Measurements from ENCODE around the gene FAM193B. TPM values are rescaled to one million over a fixed set of nuclear protein-coding genes. Genes with fewer than 3 reads are reported as not detected.

FAM193B gene
- total RNA-seq, 1 experiment from 2014 or later, result 41.1 TPM

- H3K27me3 ChIP-seq (ENCODE audit: low read length), result no peaks in the 10 kb centered on the region
- H3K27ac ChIP-seq (ENCODE audit: low read length), result no peak overlapping the region
- no peaks in the 10 kb centered on the region; the same call in 1 of the 2 replicates for H3K36me3 ChIP-seq (ENCODE audit: low read depth, low read length)
- peaks cover 84% of the 10 kb centered on the region for H3K79me2 ChIP-seq (ENCODE audit: low read length)
- no peak overlapping the region for H2AFZ ChIP-seq (ENCODE audit: low read length)
- H4K20me1 ChIP-seq (ENCODE audit: low read length), result peaks cover 25% of the 10 kb centered on the region
- no peaks in the 10 kb centered on the region for H3K9me3 ChIP-seq (ENCODE audit: low read length)
- TF ChIP-seq, protein P1, sequence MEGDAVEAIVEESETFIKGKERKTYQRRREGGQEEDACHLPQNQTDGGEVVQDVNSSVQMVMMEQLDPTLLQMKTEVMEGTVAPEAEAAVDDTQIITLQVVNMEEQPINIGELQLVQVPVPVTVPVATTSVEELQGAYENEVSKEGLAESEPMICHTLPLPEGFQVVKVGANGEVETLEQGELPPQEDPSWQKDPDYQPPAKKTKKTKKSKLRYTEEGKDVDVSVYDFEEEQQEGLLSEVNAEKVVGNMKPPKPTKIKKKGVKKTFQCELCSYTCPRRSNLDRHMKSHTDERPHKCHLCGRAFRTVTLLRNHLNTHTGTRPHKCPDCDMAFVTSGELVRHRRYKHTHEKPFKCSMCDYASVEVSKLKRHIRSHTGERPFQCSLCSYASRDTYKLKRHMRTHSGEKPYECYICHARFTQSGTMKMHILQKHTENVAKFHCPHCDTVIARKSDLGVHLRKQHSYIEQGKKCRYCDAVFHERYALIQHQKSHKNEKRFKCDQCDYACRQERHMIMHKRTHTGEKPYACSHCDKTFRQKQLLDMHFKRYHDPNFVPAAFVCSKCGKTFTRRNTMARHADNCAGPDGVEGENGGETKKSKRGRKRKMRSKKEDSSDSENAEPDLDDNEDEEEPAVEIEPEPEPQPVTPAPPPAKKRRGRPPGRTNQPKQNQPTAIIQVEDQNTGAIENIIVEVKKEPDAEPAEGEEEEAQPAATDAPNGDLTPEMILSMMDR (conservative IDR thresholded peaks at IDR 0.05; ENCODE audit: low read depth, low read length), result no peak
- TF ChIP-seq EZH2phosphoT487 (IDR thresholded peaks at IDR 0.05; ENCODE audit: borderline replicate concordance, low read length), result no peak
- TF ChIP-seq EZH2 (IDR thresholded peaks at IDR 0.05; ENCODE audit: low read length, unreplicated experiment), result no peak
- ChIA-PET CTCF (no interaction called here), POLR2A (ENCODE audit: unreplicated experiment) (no interaction called here)
- BruUV-seq (replicated peaks), result no TSS peak
- peaks cover 18% of the 10 kb centered on the region for H3F3A ChIP-seq (ENCODE audit: low read length, unreplicated experiment)
- H3K4me3 ChIP-seq (ENCODE audit: low read length), result no peak overlapping the region
- H3K4me1 ChIP-seq (ENCODE audit: insufficient read depth, low read length), result peaks cover 33% of the 10 kb centered on the region
- ATAC-seq (no peak), DNase-seq (no peak)
- H3K9ac ChIP-seq (ENCODE audit: low read length), result no peak overlapping the region
- no peak overlapping the region for H3K4me2 ChIP-seq (ENCODE audit: low read length)
- H3K9me2 ChIP-seq (replicated peaks; ENCODE audit: low read length), result no peaks in the 10 kb centered on the region
- intact Hi-C loops (cut with micrococcal nuclease), result no loop called here
Measured at GRCh38 chr5:177547736-177548135, 6.6 kb downstream of the FAM193B start.

DNA sequence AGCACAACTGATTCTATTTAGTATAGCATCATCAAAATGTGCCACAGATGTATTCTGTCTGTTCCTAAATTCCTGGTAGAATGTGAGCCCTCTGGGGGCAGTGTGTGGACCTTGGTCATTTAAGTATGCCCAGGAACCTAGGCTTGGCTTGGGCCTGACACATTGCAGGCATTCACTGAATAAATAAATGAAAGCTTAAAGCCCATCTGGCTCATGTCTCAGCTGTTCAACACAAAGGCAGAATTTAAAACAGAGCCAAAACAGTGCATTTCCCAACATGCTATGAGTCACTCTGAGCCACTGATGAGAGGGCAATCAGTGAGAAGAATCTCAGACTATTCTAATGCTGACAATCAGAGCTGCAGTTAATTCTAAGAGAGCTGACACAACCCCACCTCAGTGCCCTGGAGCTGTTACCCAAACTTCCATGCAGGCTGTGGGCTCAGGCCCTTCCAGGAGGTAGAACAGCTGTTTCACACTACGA is 8.1 kb downstream of the FAM193B start:
- no peaks in the 10 kb centered on the region for H3K9me2 ChIP-seq (replicated peaks; ENCODE audit: low read length)
- peaks cover 4% of the 10 kb centered on the region; the same call in 1 of the 2 replicates for H3K36me3 ChIP-seq (ENCODE audit: low read depth, low read length)
- DNase-seq (peak; percentile 99), ATAC-seq (peak; percentile 93)
- H4K20me1 ChIP-seq (ENCODE audit: low read length), result peaks cover 13% of the 10 kb centered on the region
- H3K79me2 ChIP-seq (ENCODE audit: low read length), result peaks cover 82% of the 10 kb centered on the region
- H3F3A ChIP-seq (ENCODE audit: low read length, unreplicated experiment), result peaks cover 22% of the 10 kb centered on the region
- H3K4me2 ChIP-seq (ENCODE audit: low read length), result peak overlapping the region; percentile 45
- no peak overlapping the region for H3K9ac ChIP-seq (ENCODE audit: low read length)
- ChIA-PET POLR2A (ENCODE audit: unreplicated experiment) (interaction anchor here (0.7 to 1.0 kb wide), 4 partner anchors 9 to 51 kb away, joined by 3 to 6 read pairs (median 4); partner anchors contain the start of gene TMED9), CTCF (interaction anchor here (0.6 to 1.2 kb wide), 3 partner anchors 9 to 51 kb away, joined by 3 to 5 read pairs (median 4); partner anchors contain the start of gene PDLIM7)
- TF ChIP-seq, protein P1 (conservative IDR thresholded peaks at IDR 0.05; ENCODE audit: low read depth, low read length), result peak; percentile 47; the same call in 1 of the 2 replicates
- TF ChIP-seq EZH2phosphoT487 (IDR thresholded peaks at IDR 0.05; ENCODE audit: borderline replicate concordance, low read length), result no peak
- H3K27me3 ChIP-seq (ENCODE audit: low read length), result no peaks in the 10 kb centered on the region
- H3K4me3 ChIP-seq (ENCODE audit: low read length), result no peak overlapping the region; the same call in 1 of the 2 replicates
- BruUV-seq (replicated peaks), result no TSS peak
- H3K9me3 ChIP-seq (ENCODE audit: low read length), result no peaks in the 10 kb centered on the region
- no peak overlapping the region for H2AFZ ChIP-seq (ENCODE audit: low read length)
- intact Hi-C loops (cut with micrococcal nuclease), result no loop called here
- H3K27ac ChIP-seq (ENCODE audit: low read length), result peak overlapping the region; percentile 83
- H3K4me1 ChIP-seq (ENCODE audit: insufficient read depth, low read length), result peaks cover 24% of the 10 kb centered on the region

Data from PC-3 (cell line).